Liver (tissue), 9 donors: ENCODE results near the gene SERTAD2. TPM values are rescaled to one million over a fixed set of nuclear protein-coding genes. Genes with fewer than 3 reads are reported as not detected.

ENCODE experiments used
- DNase-seq: peaks from one replicate; pipeline ENCODE4 v3.0.0-alpha.2; 2017; ENCODE audit warnings: low spot score
- H3K27ac ChIP-seq, 2 donors: one replicate each; pipeline ENCODE4 v1.7.0; 2013; ENCODE audit warnings: inconsistent platforms in 2 of 2, low read length in 2 of 2, control low read depth in 1 of 2, low read depth in 1 of 2, mild to moderate bottlenecking in 1 of 2
- H3K27me3 ChIP-seq, 4 donors: one replicate each; pipeline versions ENCODE4 v1.6.1 to v1.7.0; 2013; ENCODE audit warnings: low read length in 3 of 4, inconsistent platforms in 1 of 4, mild to moderate bottlenecking in 1 of 4, moderate library complexity in 1 of 4; ENCODE audit not compliant: control insufficient read depth in 4 of 4, insufficient read depth in 4 of 4
- H3K36me3 ChIP-seq, 4 donors: one replicate each; pipeline versions ENCODE4 v1.6.1 to v1.7.0; 2013; ENCODE audit warnings: low read length in 3 of 4, mild to moderate bottlenecking in 3 of 4, low read depth in 1 of 4, moderate library complexity in 1 of 4; ENCODE audit not compliant: control insufficient read depth in 4 of 4, insufficient read depth in 3 of 4
- H3K4me1 ChIP-seq, 4 donors: one replicate each; pipeline versions ENCODE4 v1.6.1 to v1.7.0; 2013; ENCODE audit warnings: low read length in 3 of 4, mild to moderate bottlenecking in 3 of 4, moderate library complexity in 1 of 4; ENCODE audit not compliant: control insufficient read depth in 4 of 4, insufficient read depth in 4 of 4
- H3K4me3 ChIP-seq, 3 donors: one replicate each; pipeline versions ENCODE4 v1.6.1 to v1.7.0; 2013; ENCODE audit warnings: low read length in 3 of 3, control low read depth in 1 of 3, low read depth in 1 of 3, mild to moderate bottlenecking in 1 of 3
- H3K9ac ChIP-seq, 2 donors: one replicate each; pipeline ENCODE4 v1.7.0; 2013; ENCODE audit warnings: low read length in 2 of 2, mild to moderate bottlenecking in 2 of 2, moderate library complexity in 2 of 2, control low read depth in 1 of 2, low read depth in 1 of 2
- H3K9me3 ChIP-seq, 4 donors: one replicate each; pipeline versions ENCODE4 v1.6.1 to v1.7.0; 2013; ENCODE audit warnings: low read length in 3 of 4; ENCODE audit not compliant: control insufficient read depth in 4 of 4
- EGR1 ChIP-seq, 2 donors: IDR thresholded peaks; 2 replicates each; pipeline ENCODE4 v1.6.1; 2016 to 2018; ENCODE audit warnings: antibody characterized with exemption in 2 of 2, low read depth in 2 of 2
- FOXA1 ChIP-seq: IDR thresholded peaks from 2 replicates; pipeline ENCODE4 v1.6.1; 2016; ENCODE audit warnings: antibody characterized with exemption
- FOXA2 ChIP-seq: IDR thresholded peaks from 2 replicates; pipeline ENCODE4 v1.6.1; 2016; ENCODE audit warnings: antibody characterized with exemption
- GABPA ChIP-seq, 2 donors: IDR thresholded peaks in 1 of 2; conservative IDR thresholded peaks in 1 of 2; 2 replicates each; pipeline ENCODE4 v1.6.1; 2016; ENCODE audit warnings: antibody characterized with exemption in 2 of 2, mild to moderate bottlenecking in 1 of 2, moderate library complexity in 1 of 2
- HNF4A ChIP-seq, 2 donors: conservative IDR thresholded peaks; 2 replicates each; pipeline ENCODE4 v1.6.1; 2016; ENCODE audit warnings: antibody characterized with exemption in 2 of 2, mild to moderate bottlenecking in 2 of 2
- HNF4G ChIP-seq: IDR thresholded peaks from 2 replicates; pipeline ENCODE4 v1.6.1; 2016; ENCODE audit warnings: antibody characterized with exemption
- JUND ChIP-seq, 2 donors: IDR thresholded peaks; 2 replicates each; pipeline ENCODE4 v1.6.1; 2016; ENCODE audit warnings: antibody characterized with exemption in 2 of 2
- NR2F2 ChIP-seq: IDR thresholded peaks from 2 replicates; pipeline ENCODE4 v1.6.1; 2016; ENCODE audit warnings: antibody characterized with exemption
- RXRA ChIP-seq, 2 donors: IDR thresholded peaks; 2 replicates each; pipeline ENCODE4 v1.6.1; 2017 to 2018; ENCODE audit warnings: antibody characterized with exemption in 2 of 2, mild to moderate bottlenecking in 1 of 2
- SP1 ChIP-seq: IDR thresholded peaks from 2 replicates; pipeline ENCODE4 v1.6.1; 2018; ENCODE audit warnings: antibody characterized with exemption, mild to moderate bottlenecking
- TAF1 ChIP-seq: conservative IDR thresholded peaks from 2 replicates; pipeline ENCODE4 v1.6.1; 2016; ENCODE audit warnings: antibody characterized with exemption, mild to moderate bottlenecking
- YY1 ChIP-seq: IDR thresholded peaks from 2 replicates; pipeline ENCODE4 v1.6.1; 2016; ENCODE audit warnings: antibody characterized with exemption, mild to moderate bottlenecking
- WGBS: extraction: QIAGEN DNeasy Blood & Tissue Kit; methylation state at CpG from one replicate; pipeline ENCODE4 v1.1.7; 2013; 5-methylcytosine and 5-hydroxymethylcytosine counted together
- polyA plus RNA-seq, 2 donors: library from polyadenylated mRNA; stranded (reverse) in 1 of 2; unstranded in 1 of 2; fragments of 200-250 nt in 1 of 2; fragments of >200 nt in 1 of 2; fragmentation: Nextera tagmentation in 1 of 2; extraction: Ambion mirVana in 1 of 2; gene quantifications; one replicate each; pipeline versions ENCODE4 v1.2.1 to v1.2.3, GENCODE V29; 2013 to 2015
- total RNA-seq, 2 donors: library from RNA; depleted of rRNA; stranded (reverse); fragments of >200 nt; gene quantifications; one replicate each; pipeline ENCODE4 v1.2.3, GENCODE V29; 2014
- TF ChIP-seq, protein P1 (sequence below): fragments of 150-350 bp; IDR thresholded peaks from 2 replicates; pipeline ENCODE4 v1.5.1; 2017; ENCODE audit warnings: improper control_type of control experiment, low read depth, low read length; ENCODE audit not compliant: missing input control
- TF ChIP-seq, protein P2 (sequence below): IDR thresholded peaks from 2 replicates; pipeline ENCODE4 v1.6.1; 2016; ENCODE audit warnings: antibody characterized with exemption
- TF ChIP-seq, protein P3 (sequence below): IDR thresholded peaks from 2 replicates; pipeline ENCODE4 v1.6.1; 2016; ENCODE audit warnings: antibody characterized with exemption
- donor health status: healthy.
- donor health status: healthy.
- donor health status: healthy.
- donor health status: healthy.
- donor health status: healthy.

The SERTAD2 gene
- total and polyA plus RNA-seq, 4 donors, result 5.1 to 13.3 (median 6.4) TPM

DNA sequence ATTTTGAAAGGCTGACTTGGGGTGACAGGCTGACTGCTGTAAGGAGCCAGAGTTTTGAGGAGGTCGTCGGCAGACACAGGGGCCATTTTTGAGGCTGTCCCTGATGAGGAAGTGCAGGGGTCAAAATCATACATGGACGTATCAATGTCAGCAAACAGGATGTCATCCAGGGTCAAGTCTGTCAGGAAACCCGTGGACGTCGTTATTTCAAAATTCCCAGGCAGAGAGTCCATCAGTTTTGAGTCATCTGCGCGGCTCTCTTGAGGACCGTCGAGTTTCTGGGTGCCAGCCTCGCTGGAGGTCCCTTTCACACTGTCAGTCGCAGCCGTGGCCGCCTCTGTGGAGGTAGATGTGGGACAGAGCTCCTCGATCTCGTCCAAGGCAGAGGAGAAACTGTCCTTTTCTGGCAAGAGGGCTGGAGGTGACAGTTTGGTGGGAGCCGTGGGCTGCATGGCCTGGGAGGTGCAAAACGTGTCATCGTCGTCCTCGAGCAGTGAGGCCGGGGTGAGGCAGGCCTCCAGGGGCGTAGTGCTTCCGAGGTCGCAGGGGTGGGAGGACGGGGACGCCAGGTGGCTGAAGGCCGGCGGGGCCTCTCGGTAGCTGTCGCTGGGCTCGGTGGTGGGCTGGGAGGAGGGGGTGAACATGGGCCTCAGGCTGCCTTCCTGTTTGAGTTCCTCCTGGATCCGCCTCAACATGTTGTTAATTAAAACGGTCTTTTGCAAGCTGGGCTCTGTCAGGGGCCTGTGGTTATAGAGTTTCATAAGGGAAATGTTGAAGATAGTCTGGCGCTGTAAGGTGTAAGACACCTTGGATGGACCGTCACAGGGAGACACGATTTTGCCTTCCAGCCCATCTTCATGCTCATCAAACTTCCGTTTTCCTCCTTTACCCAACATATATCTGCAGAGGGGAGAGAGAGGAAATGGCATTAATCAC, 17.5 kb downstream of the SERTAD2 start:
- Histone ChIP-seq H3K27me3 (no peaks in the 10 kb centered on the region), H3K36me3 (peaks cover 3 to 16% (median 11%) of the 10 kb centered on the region in 4 donors), H3K9me3 (no peaks in the 10 kb centered on the region), H3K4me1 (peaks cover 5 to 29% (median 18%) of the 10 kb centered on the region in 4 donors), H3K27ac (no peak overlapping the region), H3K9ac (no peak overlapping the region), H3K4me3 (no peak overlapping the region)
- no peak for TF ChIP-seq SP1
- peak; percentile 19 for TF ChIP-seq NR2F2
- DNase-seq, result no peak
- 76% methylated on average over 38 of the region's 38 CpGs for WGBS

DNA sequence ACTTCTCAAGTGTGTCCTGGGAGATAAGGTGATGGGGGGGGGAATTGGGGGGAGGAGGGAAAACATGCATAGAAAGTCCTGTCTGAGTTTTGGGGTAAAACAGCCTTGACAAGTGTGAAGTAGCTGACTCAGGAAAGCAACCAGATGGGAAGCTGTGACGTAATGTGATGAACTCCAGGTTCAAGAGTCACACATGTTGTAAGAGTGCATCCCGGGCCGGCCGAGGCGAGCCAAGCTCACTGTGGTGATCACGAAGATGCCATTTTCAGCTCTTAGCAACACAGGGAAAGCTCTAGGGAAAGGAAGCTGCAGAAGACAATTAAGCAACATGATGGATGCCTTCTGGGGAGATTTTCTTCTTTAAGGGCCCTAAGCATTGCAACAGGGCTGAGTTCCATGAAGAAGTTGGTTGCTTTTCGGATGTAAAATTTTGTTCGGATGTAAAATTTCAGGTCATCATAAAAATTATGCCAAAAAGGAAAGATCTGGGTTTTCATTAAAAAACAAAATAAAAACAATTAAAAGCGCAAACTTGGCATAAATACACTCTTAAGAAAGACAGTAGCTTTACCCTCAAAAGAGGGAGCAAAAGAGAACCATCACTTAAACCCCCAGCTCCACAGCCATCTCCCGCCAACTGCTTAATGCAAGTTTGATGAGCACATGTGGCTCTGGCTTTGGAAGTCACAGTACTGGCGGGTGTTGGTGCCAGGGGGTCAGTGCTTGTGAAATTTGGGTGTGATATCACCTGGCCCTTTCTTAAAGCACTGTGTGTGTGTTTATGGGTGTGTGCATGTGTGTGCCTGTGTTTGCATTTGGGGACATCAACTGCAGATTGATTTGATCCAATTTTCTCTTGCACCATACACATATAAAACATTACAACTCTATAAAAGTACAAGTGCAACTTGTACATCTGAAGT, 19.1 kb downstream of the SERTAD2 start:
- Histone ChIP-seq H3K36me3 (peaks cover 3 to 21% (median 12%) of the 10 kb centered on the region in 4 donors), H3K4me1 (peaks cover 0 to 21% (median 13%) of the 10 kb centered on the region in 4 donors)

DNA sequence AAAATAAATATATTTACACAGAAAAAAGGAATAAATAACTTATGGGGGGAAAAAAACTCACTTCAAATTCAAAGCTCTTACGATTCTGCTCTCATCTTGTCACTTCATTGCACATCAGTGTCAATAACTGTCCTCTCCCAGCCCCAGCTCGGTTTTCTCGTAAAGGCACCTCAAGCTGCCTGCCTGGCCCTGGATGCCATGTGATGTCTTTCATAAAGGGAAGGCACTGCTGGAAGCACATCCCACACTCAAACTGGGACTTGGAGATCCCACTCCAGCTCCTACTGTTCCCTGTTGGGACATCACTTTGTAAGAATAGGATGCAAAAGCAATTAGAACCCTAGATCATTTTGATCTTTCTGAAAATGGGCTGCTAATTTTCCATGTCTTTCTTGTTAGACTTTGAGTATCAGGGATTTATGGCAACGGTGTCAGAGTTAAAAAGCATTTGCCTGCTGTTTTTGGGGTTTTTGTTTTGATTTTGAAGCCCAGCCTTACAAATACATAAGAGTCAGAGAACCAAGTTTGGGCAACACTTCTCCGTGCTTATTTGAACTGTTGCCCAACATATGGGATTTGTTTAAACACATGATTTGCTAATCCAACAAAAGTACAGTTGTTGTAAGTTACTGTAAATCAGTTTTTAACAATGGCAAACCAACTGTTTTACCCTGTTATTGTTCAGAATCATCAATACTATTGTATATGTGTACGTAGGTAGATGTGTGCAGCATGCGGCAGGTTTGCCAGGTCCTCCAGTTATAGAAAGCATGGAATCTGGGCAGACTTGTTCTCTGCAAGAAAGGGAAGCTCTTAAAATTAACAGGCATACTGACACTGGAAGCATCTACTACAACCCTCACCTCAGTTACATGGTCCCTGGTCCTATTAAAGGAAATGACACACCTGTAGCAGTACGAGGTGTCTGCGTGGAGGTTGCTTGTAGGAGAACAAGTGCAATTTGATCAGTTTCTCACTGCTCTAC, 20.6 kb downstream of the SERTAD2 start:
- Histone ChIP-seq H3K27me3 (no peaks in the 10 kb centered on the region), H3K4me1 (peaks cover 2 to 26% (median 17%) of the 10 kb centered on the region in 4 donors), H3K27ac (no peak overlapping the region), H3K9me3 (no peaks in the 10 kb centered on the region), H3K4me3 (no peak overlapping the region), H3K9ac (no peak overlapping the region), H3K36me3 (peaks cover 3 to 21% (median 12%) of the 10 kb centered on the region in 4 donors)
- peak; percentile 28 for DNase-seq
- TF ChIP-seq RXRA (IDR thresholded peaks at IDR 0.05), result no peak
- TF ChIP-seq, protein P1, sequence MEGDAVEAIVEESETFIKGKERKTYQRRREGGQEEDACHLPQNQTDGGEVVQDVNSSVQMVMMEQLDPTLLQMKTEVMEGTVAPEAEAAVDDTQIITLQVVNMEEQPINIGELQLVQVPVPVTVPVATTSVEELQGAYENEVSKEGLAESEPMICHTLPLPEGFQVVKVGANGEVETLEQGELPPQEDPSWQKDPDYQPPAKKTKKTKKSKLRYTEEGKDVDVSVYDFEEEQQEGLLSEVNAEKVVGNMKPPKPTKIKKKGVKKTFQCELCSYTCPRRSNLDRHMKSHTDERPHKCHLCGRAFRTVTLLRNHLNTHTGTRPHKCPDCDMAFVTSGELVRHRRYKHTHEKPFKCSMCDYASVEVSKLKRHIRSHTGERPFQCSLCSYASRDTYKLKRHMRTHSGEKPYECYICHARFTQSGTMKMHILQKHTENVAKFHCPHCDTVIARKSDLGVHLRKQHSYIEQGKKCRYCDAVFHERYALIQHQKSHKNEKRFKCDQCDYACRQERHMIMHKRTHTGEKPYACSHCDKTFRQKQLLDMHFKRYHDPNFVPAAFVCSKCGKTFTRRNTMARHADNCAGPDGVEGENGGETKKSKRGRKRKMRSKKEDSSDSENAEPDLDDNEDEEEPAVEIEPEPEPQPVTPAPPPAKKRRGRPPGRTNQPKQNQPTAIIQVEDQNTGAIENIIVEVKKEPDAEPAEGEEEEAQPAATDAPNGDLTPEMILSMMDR, result no peak
- TF ChIP-seq HNF4A (conservative IDR thresholded peaks at IDR 0.05), result no peak
- no peak for TF ChIP-seq HNF4G
- no peak for TF ChIP-seq FOXA1
- TF ChIP-seq JUND (IDR thresholded peaks at IDR 0.05), result no peak
- TF ChIP-seq, protein P2, sequence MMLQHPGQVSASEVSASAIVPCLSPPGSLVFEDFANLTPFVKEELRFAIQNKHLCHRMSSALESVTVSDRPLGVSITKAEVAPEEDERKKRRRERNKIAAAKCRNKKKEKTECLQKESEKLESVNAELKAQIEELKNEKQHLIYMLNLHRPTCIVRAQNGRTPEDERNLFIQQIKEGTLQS, result no peak
- TF ChIP-seq GABPA (IDR thresholded peaks at IDR 0.05 in 1 of 2, conservative IDR thresholded peaks at IDR 0.05 in 1 of 2), result no peak
- no peak for TF ChIP-seq SP1
- TF ChIP-seq, protein P3, sequence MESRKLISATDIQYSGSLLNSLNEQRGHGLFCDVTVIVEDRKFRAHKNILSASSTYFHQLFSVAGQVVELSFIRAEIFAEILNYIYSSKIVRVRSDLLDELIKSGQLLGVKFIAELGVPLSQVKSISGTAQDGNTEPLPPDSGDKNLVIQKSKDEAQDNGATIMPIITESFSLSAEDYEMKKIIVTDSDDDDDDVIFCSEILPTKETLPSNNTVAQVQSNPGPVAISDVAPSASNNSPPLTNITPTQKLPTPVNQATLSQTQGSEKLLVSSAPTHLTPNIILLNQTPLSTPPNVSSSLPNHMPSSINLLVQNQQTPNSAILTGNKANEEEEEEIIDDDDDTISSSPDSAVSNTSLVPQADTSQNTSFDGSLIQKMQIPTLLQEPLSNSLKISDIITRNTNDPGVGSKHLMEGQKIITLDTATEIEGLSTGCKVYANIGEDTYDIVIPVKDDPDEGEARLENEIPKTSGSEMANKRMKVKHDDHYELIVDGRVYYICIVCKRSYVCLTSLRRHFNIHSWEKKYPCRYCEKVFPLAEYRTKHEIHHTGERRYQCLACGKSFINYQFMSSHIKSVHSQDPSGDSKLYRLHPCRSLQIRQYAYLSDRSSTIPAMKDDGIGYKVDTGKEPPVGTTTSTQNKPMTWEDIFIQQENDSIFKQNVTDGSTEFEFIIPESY, result no peak
- no peak for TF ChIP-seq EGR1 (IDR thresholded peaks at IDR 0.05; ENCODE audit: low read depth in 2 of 2)
- WGBS, result 89% methylated on average over 9 of the region's 9 CpGs

More for the DNA sequence above, 19.1 kb downstream of the SERTAD2 start:
- Histone ChIP-seq H3K4me3 (no peak overlapping the region), H3K27ac (no peak overlapping the region), H3K27me3 (no peaks in the 10 kb centered on the region), H3K9ac (no peak overlapping the region), H3K9me3 (no peaks in the 10 kb centered on the region)
- DNase-seq, result peak; percentile 27
- TF ChIP-seq HNF4A (conservative IDR thresholded peaks at IDR 0.05) (peak; percentile 41 to 46), RXRA (IDR thresholded peaks at IDR 0.05) (peak; percentile 52 to 68), JUND (IDR thresholded peaks at IDR 0.05) (no peak), FOXA2 (no peak), YY1 (no peak), TAF1 (no peak), HNF4G (no peak)
- TF ChIP-seq, protein P3, result no peak
- 60% methylated on average over 11 of the region's 11 CpGs for WGBS
